Stimulated activated naive CD8-positive, alpha-beta T cell treated with anti-CD3 and anti-CD28 coated beads, Interleukin-15, amount 100 ng/mL, for 72 hours (primary cell): ENCODE results near the gene N4BP2L2.

Experiments
- ATAC-seq: fragments of 150-1000 bp; cut with Tn5 transposase; 2 replicates; pipeline ENCODE4 v1.10.0; 2021; ENCODE audit warnings: mild to moderate bottlenecking, moderate library complexity
- DNase-seq, 2 donors: peaks; one replicate each; pipeline ENCODE4 v3.0.0; 2021 to 2022
- H3K27ac Mint-ChIP-seq, 2 donors: one replicate each; pipeline ENCODE4 v1.8.0; 2022; ENCODE audit warnings: mild to moderate bottlenecking in 2 of 2, mixed read lengths in 2 of 2, moderate library complexity in 2 of 2
- H3K27me3 Mint-ChIP-seq: one replicate; pipeline ENCODE4 v1.8.0; 2022; ENCODE audit warnings: mixed read lengths
- H3K4me1 Mint-ChIP-seq: one replicate; pipeline ENCODE4 v1.8.0; 2022; ENCODE audit warnings: mild to moderate bottlenecking, mixed read lengths
- H3K4me3 Mint-ChIP-seq, 2 donors: one replicate each; pipeline ENCODE4 v1.8.0; 2022; ENCODE audit warnings: mild to moderate bottlenecking in 2 of 2, mixed read lengths in 2 of 2, moderate library complexity in 1 of 2
- H3K9me3 Mint-ChIP-seq, 2 donors: one replicate each; pipeline ENCODE4 v1.8.0; 2022; ENCODE audit warnings: mixed read lengths in 2 of 2

The N4BP2L2 gene

DNA sequence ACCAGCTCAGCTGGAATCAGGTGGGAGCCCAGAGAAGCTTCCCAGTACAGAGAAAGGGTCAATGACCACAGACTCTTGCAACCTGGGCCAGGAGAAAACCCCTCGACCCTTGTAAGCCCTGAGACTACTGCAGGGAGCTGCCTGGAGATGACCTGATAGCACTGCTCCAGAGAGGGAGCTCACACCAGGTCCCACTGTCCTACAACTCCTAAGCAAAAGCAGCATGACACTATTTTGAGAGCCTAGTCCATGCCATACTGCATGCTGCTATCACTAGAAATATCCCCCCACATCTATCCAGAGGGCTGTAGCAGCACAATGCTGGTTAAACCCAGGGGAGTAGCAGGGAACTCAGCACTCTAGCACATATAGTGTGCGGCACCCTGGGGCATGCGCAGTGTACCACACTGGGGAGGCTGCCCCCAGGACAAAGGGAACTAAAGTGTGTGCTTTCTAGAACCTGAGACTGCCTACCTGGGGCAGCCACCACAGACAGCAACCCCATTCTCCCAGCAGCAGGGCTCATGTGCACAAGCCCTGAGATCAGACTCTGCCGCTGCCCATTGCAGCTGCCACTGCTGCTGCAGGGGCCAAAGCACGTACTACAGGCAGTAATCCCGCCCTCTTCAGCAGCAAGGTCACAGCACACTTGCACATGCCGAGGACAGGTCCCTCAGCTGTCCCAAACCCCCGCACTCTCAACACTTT, 83.6 kb downstream of the N4BP2L2 start:
- H3K9me3 Mint-ChIP-seq = peaks cover 19 to 38% of the 10 kb centered on the region in 2 donors

DNA sequence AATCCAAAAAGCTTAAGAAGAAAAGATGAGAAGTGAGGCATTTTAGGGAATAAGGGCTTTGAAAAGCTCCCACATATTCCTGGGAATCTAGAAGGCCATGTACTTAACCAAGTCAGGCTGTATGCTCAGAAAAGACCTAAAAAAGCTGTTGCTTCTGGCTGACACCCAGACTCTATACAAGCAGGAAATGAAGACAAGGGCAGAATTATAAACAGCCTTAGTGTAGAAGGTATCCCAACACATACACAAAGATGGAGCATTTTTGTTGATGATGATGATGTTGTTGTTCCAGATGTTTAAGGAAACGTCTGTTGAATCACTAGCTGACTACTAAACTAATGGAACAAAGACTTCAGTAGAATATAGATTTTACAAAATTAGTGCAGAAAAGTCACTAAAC, 84.6 kb downstream of the N4BP2L2 start:
- no peaks in the 10 kb centered on the region for H3K27me3 Mint-ChIP-seq
- H3K4me1 Mint-ChIP-seq = no peaks in the 10 kb centered on the region
- ATAC-seq (no peak), DNase-seq (no peak)
- peaks cover 19 to 28% of the 10 kb centered on the region in 2 donors for H3K9me3 Mint-ChIP-seq
- no peak overlapping the region for H3K4me3 Mint-ChIP-seq
- H3K27ac Mint-ChIP-seq = no peak overlapping the region

More for the DNA sequence above, 83.6 kb downstream of the N4BP2L2 start:
- Mint-ChIP-seq H3K27me3 (no peaks in the 10 kb centered on the region), H3K4me3 (no peak overlapping the region), H3K4me1 (no peaks in the 10 kb centered on the region), H3K27ac (no peak overlapping the region)
- ATAC-seq = no peak
- DNase-seq = no peak

DNA sequence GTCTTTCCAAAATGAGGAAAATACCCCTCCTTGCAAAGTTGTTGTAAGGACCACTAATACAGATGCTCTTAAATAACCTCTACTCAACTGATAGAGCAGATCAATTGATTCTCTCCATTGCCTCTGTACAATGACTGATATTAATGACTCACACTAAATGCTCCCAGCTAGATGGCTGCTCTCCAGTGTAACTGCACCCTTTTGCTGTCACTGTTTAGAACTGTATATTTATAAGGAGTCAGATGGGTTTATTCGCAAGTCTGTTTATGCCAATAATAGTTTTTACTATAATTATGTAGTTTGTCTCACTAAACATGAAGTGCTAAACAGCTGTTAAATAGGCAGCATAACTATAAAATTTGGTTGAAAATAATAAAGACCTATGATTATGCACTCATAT, 89.6 kb downstream of the N4BP2L2 start:
- no peak overlapping the region for H3K27ac Mint-ChIP-seq
- ATAC-seq = no peak
- H3K4me3 Mint-ChIP-seq = no peak overlapping the region
- DNase-seq = no peak
- H3K4me1 Mint-ChIP-seq = peaks cover 8% of the 10 kb centered on the region
- no peaks in the 10 kb centered on the region for H3K27me3 Mint-ChIP-seq
- no peaks in the 10 kb centered on the region for H3K9me3 Mint-ChIP-seq

DNA sequence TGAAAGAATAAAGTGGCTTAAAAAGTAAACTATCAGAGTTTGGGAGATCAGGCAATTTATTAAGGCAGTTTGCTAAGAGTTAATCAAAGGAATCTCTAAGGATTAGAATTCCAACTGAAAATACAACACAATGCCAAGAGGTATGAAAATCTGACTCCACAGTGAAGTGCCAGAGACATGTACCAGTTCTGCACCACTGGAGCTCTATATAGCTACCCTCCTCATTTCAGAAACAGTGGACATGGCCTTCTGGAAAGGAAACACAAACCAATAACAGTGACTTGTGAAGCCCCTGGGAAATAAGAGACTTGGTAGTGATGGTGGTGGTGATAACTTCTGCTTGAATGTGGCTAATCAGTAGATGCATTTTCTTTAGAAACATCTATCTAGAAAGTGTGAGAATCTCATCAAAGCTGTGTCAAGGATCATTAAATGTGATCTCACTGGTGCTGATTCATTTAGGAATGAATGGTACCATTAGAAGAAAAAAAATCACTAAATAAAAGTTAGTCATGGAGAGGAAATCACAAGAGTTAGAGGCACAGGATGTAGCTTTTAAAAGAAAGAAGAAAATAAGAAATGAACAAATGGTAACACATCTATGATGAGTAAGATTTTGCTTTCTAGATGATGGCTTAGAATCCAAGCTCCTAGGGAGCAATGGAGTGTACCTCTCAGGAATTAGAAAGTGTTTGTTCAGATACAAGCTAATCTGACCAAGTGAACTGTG, 90.5 kb downstream of the N4BP2L2 start:
- DNase-seq (no peak), ATAC-seq (peak; percentile 59)
- H3K4me3 Mint-ChIP-seq = no peak overlapping the region
- H3K4me1 Mint-ChIP-seq = peaks cover 10% of the 10 kb centered on the region
- H3K27ac Mint-ChIP-seq = no peak overlapping the region
- no peaks in the 10 kb centered on the region for H3K27me3 Mint-ChIP-seq
- no peaks in the 10 kb centered on the region for H3K9me3 Mint-ChIP-seq

DNA sequence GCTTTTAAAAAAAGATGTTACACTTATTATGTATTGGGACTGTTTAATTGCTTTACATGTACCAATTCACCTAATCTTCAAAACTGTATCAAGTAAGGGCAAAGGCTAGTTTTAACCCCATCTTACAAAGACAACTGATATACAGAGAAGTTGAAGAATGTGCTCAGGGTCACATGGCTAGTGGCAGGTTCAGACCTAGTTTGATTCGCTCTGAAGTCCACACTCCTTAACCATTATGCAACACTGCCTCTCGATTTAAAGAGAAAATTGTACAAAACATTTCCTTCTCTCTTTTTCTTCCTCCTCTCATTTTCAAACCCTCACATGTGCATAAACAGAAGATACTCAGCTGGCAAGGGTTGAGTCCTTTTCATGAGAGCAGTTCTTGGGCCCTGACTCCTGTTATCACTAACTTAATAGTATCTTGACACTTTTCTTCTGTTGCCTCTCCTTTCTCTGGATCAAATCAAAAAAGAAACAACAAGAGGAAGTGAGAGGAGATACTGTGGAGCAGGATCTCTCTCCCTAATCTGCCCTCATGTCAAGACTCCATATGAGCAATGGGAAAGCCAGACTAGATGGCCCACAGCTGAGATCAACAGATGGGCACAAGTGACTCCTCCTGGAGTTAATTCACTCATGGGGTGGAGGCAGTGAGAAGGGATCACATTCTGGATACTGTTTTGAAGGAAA, 91.7 kb downstream of the N4BP2L2 start:
- Mint-ChIP-seq H3K27me3 (no peaks in the 10 kb centered on the region), H3K4me3 (no peak overlapping the region), H3K9me3 (no peaks in the 10 kb centered on the region), H3K4me1 (peaks cover 14% of the 10 kb centered on the region), H3K27ac (peak overlapping the region in 1 of 2 donors; percentile 30)
- ATAC-seq (no peak), DNase-seq (no peak)

DNA sequence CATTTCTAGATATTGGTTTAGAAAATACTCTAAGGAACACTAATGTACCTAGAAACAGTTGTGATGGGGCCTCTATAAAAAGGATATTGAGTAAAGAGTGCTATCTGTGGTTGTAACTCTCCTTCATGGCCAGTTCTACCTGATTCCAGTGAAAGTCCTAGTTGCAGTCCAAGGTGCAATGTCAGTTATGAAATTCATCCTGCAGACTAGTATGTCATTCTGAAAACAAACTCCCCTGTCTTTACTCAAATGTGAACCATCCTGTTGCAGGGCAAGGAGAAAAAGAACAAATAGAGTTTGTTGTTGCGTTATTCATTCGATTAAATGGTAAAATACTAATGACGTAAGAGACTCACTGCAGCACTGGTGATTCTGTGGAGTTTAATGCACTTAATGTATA, 92.4 kb downstream of the N4BP2L2 start:
- H3K4me1 Mint-ChIP-seq = peaks cover 14% of the 10 kb centered on the region
- no peaks in the 10 kb centered on the region for H3K27me3 Mint-ChIP-seq
- DNase-seq (no peak), ATAC-seq (no peak)
- H3K9me3 Mint-ChIP-seq = no peaks in the 10 kb centered on the region
- H3K4me3 Mint-ChIP-seq = no peak overlapping the region
- no peak overlapping the region for H3K27ac Mint-ChIP-seq

DNA sequence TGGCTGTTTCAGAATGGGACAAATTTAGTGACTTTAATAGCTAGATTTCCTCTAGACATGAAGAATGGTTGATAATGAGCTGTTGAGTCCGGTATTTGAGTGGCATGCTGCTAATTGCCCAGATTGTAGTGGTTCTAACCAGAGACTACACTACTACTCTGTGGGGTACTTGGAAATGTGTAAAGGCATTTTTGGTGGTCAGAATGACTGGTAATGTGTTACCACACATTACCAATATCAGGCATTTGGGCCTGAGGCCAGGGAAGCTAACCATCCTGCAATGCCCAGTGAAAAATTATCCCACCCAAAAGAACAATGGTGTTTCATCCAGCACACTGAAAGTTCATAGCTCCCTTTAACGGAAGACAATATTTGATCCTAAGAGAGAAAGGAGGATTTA, 93.1 kb downstream of the N4BP2L2 start:
- Mint-ChIP-seq H3K27ac (peak overlapping the region in 1 of 2 donors; percentile 8), H3K4me3 (no peak overlapping the region), H3K4me1 (peaks cover 14% of the 10 kb centered on the region), H3K27me3 (no peaks in the 10 kb centered on the region), H3K9me3 (no peaks in the 10 kb centered on the region)
- DNase-seq (no peak), ATAC-seq (no peak)

DNA sequence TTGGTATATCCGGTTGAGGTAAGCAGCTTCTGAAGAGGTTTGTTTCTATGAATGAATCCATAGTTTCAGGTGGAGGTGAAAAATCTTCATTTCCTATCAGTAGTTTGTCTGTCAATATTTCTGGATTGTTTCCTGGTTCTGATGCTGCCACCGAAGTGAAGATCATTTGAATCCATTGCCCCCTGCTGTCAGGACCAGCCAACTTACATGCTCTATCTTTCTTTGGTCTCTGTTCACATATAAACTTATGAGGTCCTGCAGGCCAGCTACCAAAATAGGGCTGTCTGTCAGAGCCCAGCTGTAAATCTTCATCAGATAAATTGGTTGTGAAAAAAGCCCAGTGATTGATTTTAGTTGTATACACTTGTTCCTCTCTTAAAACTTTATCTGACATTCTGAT, 95.5 kb downstream of the N4BP2L2 start:
- no peaks in the 10 kb centered on the region for H3K27me3 Mint-ChIP-seq
- H3K4me3 Mint-ChIP-seq = no peak overlapping the region
- peak; percentile 71 for ATAC-seq
- DNase-seq = peak; percentile 9 to 21
- no peak overlapping the region for H3K27ac Mint-ChIP-seq
- no peaks in the 10 kb centered on the region for H3K9me3 Mint-ChIP-seq
- peaks cover 9% of the 10 kb centered on the region for H3K4me1 Mint-ChIP-seq

DNA sequence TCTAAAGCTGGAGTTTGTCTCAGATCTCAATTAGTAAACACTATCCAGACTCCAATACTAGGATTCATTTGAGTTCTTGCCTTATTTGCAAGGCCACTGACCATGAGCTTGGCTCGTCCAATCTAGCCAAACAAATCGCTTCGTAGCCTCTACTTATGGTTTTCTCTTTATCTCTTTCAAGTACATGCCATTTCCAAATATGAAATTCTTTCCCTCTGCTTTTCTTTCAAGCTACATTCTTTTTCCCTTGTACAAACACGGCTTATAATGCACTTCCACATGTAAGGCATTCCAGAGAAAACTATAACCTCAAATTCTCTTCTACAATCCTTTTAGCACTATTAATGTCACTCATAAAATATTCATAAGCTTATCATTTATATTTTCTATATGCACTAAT, 99.7 kb downstream of the N4BP2L2 start:
- peaks cover 6% of the 10 kb centered on the region for H3K4me1 Mint-ChIP-seq
- DNase-seq = no peak
- no peaks in the 10 kb centered on the region for H3K9me3 Mint-ChIP-seq
- no peak overlapping the region for H3K4me3 Mint-ChIP-seq
- H3K27me3 Mint-ChIP-seq = no peaks in the 10 kb centered on the region
- H3K27ac Mint-ChIP-seq = peak overlapping the region in 1 of 2 donors; percentile 2
- ATAC-seq = no peak

DNA sequence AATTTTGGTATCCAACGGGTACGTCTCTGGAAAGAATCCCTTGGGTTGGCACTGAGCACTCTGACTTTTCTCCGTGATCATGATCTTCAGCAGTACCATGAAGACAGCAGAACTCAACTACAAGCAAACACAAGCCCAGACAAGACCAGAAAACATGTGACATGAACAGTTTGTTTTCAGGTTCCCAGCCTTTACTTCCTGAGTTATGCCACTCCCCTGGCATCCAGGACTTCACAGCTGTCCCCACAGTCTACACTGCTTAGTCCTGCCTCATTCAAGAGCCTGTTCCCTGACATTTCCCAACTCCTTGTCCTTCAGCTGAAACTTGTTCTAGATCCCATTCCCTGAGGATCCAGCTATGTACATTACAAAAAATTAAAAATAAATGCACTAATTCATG, 105.7 kb downstream of the N4BP2L2 start:
- no peak overlapping the region for H3K27ac Mint-ChIP-seq
- no peak for ATAC-seq

DNA sequence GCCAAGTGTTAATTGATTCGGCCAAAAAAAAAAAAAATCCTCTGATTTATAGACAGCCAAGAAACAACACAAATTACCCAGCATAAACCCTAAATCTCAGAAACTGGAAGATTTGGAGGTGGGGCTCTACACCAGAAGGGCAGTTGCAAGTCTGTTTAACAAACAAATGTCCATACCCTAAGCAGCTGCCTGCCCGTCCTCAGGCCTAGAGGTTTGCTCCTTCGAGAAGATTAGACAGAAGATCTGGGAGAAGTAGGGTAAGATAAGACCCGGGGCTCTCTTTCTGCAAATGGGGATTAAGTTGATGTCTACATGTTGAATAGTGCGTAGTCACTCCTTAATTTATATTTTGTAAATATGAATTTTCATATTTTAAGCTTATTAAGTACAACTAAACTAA, 107.2 kb downstream of the N4BP2L2 start:
- Mint-ChIP-seq H3K27ac (no peak overlapping the region), H3K4me3 (no peak overlapping the region), H3K27me3 (no peaks in the 10 kb centered on the region), H3K9me3 (no peaks in the 10 kb centered on the region), H3K4me1 (peaks cover 21% of the 10 kb centered on the region)
- ATAC-seq (no peak), DNase-seq (no peak)

More for the DNA sequence above, 105.7 kb downstream of the N4BP2L2 start:
- Mint-ChIP-seq H3K9me3 (no peaks in the 10 kb centered on the region), H3K4me1 (peaks cover 17% of the 10 kb centered on the region), H3K27me3 (no peaks in the 10 kb centered on the region), H3K4me3 (no peak overlapping the region)
- no peak for DNase-seq

DNA sequence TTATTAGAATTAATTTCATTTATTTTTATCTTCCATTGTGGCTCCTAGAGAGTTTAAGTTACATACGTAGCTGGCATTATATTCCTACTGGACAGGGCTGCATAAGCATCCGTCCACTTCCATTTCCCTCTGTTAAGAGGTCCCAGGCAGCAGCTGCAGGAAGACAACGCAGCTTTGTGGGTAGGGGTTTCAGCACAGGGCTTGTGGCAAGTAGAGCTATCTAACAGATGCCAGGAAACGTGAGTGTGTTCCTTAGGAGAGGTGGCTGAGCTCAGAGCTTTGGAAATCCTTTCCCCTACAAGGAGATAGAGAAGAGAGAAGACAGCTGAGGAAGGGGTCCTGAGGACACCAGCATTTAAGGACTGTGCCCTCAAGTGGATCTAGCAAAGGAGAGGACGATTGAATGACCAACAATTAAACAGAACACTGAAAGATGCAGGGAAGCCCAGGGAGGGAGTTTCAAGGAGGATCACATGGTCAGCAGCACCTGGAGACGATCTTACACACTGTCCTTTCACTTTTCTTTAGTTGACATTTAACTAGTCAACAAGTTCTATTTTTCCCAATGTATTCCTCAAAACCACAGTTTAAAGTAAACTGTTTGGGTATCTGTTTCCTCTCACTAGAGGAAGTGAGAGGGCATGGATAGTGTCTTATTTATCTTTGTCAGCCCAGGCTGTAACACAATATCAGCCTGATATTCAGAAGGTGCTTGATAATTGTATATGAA, 108.4 kb downstream of the N4BP2L2 start:
- Mint-ChIP-seq H3K4me3 (peak overlapping the region in 1 of 2 donors; percentile 6), H3K27ac (peak overlapping the region; percentile 17 to 86), H3K27me3 (no peaks in the 10 kb centered on the region), H3K9me3 (no peaks in the 10 kb centered on the region), H3K4me1 (peaks cover 33% of the 10 kb centered on the region)
- DNase-seq (no peak), ATAC-seq (no peak)

DNA sequence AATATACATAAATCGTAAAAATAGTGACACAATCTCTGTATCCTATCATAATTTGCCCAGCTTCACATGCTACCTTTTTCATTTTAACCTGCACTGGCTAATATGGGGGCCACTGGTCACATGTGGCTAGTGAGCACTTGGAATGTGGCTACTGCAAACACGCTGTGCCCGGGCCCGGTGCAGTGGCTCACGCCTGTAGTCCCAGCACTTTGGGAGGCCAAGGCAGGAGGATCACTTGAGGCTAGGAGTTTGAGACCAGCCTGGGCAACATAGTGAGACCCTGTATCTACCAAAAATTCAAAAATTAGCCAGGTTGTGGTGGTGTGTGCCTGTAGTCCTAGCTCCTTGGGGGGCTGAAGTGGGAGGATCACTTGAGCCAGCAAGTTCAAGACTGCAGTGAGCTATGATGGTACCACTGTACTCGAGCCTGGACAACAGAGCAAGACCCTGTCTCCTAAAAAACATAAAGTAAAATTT, 109.1 kb downstream of the N4BP2L2 start:
- ATAC-seq = no peak
- no peaks in the 10 kb centered on the region for H3K9me3 Mint-ChIP-seq
- no peak for DNase-seq
- H3K27ac Mint-ChIP-seq = peak overlapping the region in 1 of 2 donors; percentile 76
- peak overlapping the region in 1 of 2 donors; percentile 13 for H3K4me3 Mint-ChIP-seq
- no peaks in the 10 kb centered on the region for H3K27me3 Mint-ChIP-seq
- H3K4me1 Mint-ChIP-seq = peaks cover 37% of the 10 kb centered on the region

DNA sequence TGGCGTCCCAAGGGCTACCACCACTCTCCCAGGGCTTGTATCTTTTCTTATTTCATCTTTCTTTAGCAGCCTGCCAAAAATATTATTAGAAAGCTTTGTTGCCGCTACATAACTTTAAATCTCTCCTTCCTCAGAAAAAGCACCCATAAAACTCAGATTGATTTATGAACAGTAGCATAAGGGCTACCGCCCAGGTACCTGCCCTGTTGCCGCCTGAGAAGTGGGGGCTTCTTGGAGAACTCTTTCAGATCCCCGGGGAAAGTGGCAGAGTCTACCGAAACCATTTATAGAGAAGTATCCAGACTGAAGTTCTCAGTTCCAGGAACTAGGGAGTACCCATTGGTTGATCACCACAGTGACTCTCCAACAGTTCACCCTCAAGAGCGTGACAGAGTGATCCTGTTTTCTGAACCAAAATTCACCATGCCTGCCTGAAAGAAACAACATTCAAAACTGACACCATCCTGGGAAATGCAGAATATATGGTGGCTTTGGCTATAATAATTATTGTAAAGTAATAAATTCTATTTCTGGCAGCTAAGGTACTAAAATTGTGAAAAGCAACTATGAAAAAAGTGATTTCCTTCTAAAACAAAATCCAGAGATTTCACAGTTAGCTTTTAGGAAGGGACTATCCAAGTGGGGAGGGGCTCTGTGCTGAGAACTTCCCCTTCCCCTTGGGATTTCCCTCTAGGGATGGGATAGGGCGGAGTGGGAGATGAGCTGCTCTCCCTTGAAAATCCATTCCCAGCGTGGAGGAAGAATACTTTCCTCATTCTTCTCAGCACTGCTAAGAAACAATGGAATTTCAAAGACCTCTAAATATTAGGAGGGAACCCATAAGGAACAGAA, 109.8 kb downstream of the N4BP2L2 start:
- ATAC-seq = no peak
- Mint-ChIP-seq H3K9me3 (no peaks in the 10 kb centered on the region), H3K4me1 (peaks cover 43% of the 10 kb centered on the region), H3K27ac (peak overlapping the region; percentile 92 to 99), H3K27me3 (no peaks in the 10 kb centered on the region), H3K4me3 (peak overlapping the region; percentile 81 to 96)
- DNase-seq = peak in 1 of 2 donors; percentile 9
